T-helper 1 cell treated with Interleukin-12 subunit alpha and Interleukin-12 subunit beta and Interleukin-4 antibody, amounts not matched to agents 30 μg/mL and 1 μg/mL, for 36 hours (primary cell): ENCODE measurements around the gene NHEJ1.

Experiments
- H3K27ac Mint-ChIP-seq: one replicate; pipeline ENCODE4 v1.8.0; 2021; ENCODE audit warnings: mild to moderate bottlenecking, mixed read lengths
- H3K27me3 Mint-ChIP-seq: one replicate; pipeline ENCODE4 v1.8.0; 2021; ENCODE audit warnings: low read depth, mixed read lengths
- H3K36me3 Mint-ChIP-seq: one replicate; pipeline ENCODE4 v1.8.0; 2021; ENCODE audit warnings: low read depth, mixed read lengths
- H3K4me1 Mint-ChIP-seq: one replicate; pipeline ENCODE4 v1.8.0; 2021; ENCODE audit warnings: low read depth, mixed read lengths
- H3K4me3 Mint-ChIP-seq: one replicate; pipeline ENCODE4 v1.8.0; 2021; ENCODE audit warnings: mild to moderate bottlenecking, moderate library complexity, mixed read lengths
- H3K9me3 Mint-ChIP-seq: one replicate; pipeline ENCODE4 v1.8.0; 2021; ENCODE audit warnings: mixed read lengths

Gene NHEJ1

DNA sequence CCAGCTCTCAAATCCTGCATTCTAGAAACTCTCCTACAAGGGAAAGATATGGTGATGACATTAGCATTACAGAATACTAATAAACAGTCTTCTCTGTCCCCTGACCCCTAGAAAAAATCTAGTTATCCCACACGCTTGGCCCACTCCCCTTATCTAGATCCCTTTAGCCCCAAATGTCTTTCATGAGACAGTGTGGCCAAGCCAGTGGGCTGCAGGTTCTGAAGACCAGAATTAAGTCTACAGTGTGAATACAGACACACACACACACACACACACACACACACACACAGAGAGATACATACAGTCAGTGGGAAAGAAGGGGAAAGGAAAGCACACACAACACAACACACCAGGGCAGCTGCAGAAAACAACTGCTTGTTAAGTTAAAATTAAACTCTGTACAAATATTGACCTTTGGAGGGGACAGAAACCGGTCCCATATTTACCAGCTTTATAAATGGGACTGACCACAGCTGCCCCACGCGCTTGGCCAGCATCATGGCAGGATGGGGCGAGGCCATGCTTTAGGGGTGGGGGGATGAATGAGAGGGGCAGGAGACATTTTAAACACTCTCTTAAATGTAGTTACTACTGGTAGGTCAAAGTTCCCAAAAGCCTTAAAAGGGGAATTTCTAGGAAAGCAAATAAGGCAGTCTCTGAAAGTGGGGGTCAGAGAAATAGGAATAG is 49.1 kb downstream of the NHEJ1 start:
- H3K9me3 Mint-ChIP-seq: no peaks in the 10 kb centered on the region
- peaks cover 1% of the 10 kb centered on the region for H3K4me1 Mint-ChIP-seq
- H3K36me3 Mint-ChIP-seq: no peaks in the 10 kb centered on the region
- H3K27ac Mint-ChIP-seq: no peak overlapping the region
- H3K27me3 Mint-ChIP-seq: no peaks in the 10 kb centered on the region
- no peak overlapping the region for H3K4me3 Mint-ChIP-seq

DNA sequence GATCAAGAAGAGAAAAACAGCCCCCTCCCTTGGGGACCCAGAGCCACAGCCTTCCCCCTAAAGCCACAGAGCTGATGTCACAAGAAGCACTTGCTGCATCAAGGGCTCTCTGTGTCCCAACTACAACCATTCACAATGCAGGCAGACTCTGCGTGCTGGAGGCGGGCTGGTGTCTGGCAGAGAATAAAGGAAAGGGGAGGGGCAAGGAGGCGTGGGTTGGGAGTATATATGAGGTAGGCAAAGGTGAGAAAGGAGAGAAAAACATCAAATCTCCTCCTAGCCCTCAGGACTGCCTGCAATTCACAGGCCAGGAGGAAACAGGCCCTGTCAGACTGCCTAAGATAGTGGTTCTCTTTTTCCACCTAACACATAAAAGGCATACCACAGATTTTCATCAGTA is 51.1 kb downstream of the NHEJ1 start:
- no peak overlapping the region for H3K4me3 Mint-ChIP-seq

DNA sequence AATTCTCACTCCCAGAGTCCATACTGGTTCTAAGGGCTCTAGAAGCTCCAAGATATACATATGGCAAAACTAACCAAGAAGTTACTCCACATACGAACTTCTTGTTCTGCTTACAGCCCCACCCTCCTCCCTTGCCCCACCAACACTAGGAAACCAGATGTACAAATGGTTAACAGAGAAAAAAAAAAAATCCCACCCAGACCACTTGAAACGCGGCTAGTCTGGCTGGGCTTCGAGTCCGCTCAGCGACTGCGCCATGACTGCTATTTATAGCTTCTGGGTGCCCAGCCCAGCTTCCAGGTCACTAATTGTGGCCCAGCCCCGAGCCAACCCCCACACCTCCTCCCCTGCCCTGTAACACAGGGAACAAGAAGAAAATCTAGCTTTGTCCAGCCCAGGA is 52.9 kb downstream of the NHEJ1 start:
- Mint-ChIP-seq H3K4me3 (no peak overlapping the region), H3K36me3 (no peaks in the 10 kb centered on the region), H3K9me3 (no peaks in the 10 kb centered on the region), H3K4me1 (peaks cover 7% of the 10 kb centered on the region), H3K27me3 (no peaks in the 10 kb centered on the region), H3K27ac (no peak overlapping the region)

More for the DNA sequence above, 51.1 kb downstream of the NHEJ1 start:
- Mint-ChIP-seq H3K36me3 (no peaks in the 10 kb centered on the region), H3K9me3 (no peaks in the 10 kb centered on the region), H3K27me3 (no peaks in the 10 kb centered on the region), H3K4me1 (peaks cover 7% of the 10 kb centered on the region), H3K27ac (no peak overlapping the region)

DNA sequence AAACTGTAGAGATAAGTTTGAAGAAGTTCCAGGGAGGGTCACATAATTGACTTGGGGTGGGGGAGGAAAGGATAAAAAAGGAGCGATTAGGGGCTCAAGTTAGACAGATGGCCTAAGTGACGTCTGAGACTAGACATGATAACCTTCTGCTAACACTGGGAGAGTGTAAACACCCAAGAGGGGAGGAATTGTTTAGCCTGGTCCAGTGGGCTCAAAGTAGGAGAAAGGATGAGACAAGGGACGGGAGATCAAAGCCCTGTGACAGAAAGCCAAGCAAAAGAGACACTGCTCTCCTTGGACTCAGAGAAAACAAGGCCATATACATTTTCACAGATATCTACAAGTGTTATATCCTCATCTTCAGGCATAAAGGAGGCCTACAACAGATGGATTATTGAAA is 54.4 kb downstream of the NHEJ1 start:
- H3K4me1 Mint-ChIP-seq: peaks cover 7% of the 10 kb centered on the region
- no peaks in the 10 kb centered on the region for H3K36me3 Mint-ChIP-seq
- H3K27ac Mint-ChIP-seq: no peak overlapping the region
- no peaks in the 10 kb centered on the region for H3K9me3 Mint-ChIP-seq
- no peak overlapping the region for H3K4me3 Mint-ChIP-seq
- H3K27me3 Mint-ChIP-seq: no peaks in the 10 kb centered on the region

DNA sequence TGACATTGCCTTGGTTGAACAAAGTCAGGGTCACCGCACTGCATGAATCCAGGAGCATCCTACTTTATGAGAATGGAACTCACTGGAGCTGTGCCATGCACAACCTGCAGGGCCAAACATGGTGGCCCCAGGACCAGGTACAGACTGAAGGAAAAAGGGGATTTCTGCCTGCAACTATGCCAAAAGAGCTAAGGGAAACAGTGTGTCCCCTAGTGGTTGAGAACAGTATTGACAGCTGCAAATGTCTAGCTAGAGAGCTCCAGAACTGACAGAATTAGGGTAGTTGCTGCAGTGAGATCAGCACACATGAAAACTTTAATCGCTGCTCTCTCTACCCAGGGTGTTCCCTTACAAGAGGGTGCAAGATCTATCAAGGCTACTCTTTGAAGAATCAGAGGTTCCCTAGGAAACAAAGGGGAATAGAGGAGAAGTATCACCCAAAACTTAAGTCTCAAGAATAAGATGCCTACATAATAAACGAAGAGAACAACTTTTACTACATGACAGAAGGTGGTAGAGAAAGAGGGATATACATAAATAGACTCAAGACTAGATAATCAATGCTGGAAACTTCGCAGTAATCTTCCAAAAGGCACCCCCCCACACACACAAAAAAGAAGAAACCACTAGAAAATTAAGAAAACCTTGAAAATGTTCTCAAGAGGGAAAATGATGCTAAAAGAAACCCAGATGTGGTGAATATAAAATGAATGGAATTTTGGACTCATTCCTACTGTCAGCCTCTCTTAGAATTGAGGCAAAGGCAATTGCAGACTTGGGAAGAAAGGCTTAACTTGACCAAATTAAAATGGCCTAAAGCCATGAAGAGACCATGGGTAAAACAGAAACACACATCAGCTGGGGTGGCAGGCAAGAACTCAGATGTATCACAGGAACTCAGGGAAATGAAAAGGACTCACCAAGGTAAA is 56.2 kb downstream of the NHEJ1 start:
- H3K4me1 Mint-ChIP-seq: peaks cover 7% of the 10 kb centered on the region
- H3K9me3 Mint-ChIP-seq: no peaks in the 10 kb centered on the region
- no peaks in the 10 kb centered on the region for H3K27me3 Mint-ChIP-seq
- no peak overlapping the region for H3K4me3 Mint-ChIP-seq
- no peaks in the 10 kb centered on the region for H3K36me3 Mint-ChIP-seq
- no peak overlapping the region for H3K27ac Mint-ChIP-seq

DNA sequence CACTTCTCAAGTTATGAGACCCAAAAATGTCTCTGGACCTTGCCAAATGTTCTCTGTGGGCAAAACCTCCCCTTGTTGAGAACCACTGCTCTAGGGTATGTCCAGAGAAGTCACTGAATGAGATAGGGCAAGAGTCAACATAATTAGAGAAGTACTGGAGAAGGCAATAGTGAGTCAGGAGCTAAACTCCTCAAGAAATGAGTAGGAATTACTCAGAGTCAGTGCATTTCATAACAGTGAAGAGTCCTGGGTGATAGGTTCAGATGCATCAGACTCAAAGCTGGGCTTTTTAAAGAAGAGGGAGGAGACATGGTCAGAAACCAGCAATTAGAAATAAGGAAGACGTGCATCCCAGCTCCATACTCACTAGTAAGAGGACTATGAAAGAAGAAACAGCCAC is 61.3 kb downstream of the NHEJ1 start:
- no peak overlapping the region for H3K27ac Mint-ChIP-seq

DNA sequence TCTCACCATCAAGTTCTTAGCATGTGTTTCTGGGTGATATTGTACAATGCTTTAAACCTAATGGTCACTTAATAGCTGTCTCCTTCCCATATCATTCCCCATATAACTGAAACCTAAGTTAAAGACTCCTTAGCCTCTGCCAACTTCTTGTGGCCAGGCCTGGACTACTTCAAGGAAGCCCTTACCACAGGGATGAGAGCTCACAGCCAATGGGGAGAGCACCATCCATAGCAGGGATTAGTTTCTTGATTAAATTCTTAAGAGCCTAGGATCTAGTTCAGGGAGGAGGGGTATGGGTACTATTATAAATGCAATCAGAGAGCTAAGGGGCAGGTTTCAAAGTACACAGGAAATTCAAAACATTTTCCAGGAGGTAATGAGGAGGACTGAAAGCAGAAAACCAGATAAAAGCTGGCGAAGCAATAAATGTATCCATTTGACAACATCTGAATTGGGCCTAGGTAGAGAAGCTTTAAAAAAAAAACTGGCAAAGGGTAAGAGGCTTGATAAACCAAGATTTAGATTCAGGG is 65.1 kb downstream of the NHEJ1 start:
- Mint-ChIP-seq H3K27ac (no peak overlapping the region), H3K4me3 (no peak overlapping the region), H3K9me3 (no peaks in the 10 kb centered on the region), H3K4me1 (no peaks in the 10 kb centered on the region), H3K36me3 (no peaks in the 10 kb centered on the region), H3K27me3 (no peaks in the 10 kb centered on the region)

More for the DNA sequence above, 61.3 kb downstream of the NHEJ1 start:
- H3K4me1 Mint-ChIP-seq: no peaks in the 10 kb centered on the region
- no peaks in the 10 kb centered on the region for H3K27me3 Mint-ChIP-seq
- H3K9me3 Mint-ChIP-seq: no peaks in the 10 kb centered on the region
- no peak overlapping the region for H3K4me3 Mint-ChIP-seq
- H3K36me3 Mint-ChIP-seq: no peaks in the 10 kb centered on the region

DNA sequence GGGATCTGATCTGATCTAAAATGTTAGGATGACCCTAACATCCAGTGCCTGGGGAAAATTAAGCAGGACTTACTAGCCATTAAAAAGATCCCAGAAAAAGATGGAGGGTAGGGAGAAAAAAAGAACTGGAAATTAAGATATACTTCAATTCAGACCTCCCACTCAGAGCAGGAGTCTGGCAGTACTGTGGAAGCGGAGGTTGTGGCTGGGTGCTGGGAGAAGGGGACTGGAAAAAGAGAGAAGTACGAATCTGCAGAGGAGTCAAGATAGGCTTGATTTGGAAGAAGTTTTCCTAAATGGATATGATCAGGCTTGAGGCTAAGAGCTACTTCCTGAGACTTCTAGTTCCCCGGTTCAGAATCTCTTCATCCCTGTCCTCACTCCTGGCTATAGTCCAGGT is 66.4 kb downstream of the NHEJ1 start:
- Mint-ChIP-seq H3K4me3 (no peak overlapping the region), H3K27me3 (no peaks in the 10 kb centered on the region), H3K36me3 (peaks cover 1% of the 10 kb centered on the region), H3K4me1 (no peaks in the 10 kb centered on the region), H3K9me3 (no peaks in the 10 kb centered on the region), H3K27ac (no peak overlapping the region)

DNA sequence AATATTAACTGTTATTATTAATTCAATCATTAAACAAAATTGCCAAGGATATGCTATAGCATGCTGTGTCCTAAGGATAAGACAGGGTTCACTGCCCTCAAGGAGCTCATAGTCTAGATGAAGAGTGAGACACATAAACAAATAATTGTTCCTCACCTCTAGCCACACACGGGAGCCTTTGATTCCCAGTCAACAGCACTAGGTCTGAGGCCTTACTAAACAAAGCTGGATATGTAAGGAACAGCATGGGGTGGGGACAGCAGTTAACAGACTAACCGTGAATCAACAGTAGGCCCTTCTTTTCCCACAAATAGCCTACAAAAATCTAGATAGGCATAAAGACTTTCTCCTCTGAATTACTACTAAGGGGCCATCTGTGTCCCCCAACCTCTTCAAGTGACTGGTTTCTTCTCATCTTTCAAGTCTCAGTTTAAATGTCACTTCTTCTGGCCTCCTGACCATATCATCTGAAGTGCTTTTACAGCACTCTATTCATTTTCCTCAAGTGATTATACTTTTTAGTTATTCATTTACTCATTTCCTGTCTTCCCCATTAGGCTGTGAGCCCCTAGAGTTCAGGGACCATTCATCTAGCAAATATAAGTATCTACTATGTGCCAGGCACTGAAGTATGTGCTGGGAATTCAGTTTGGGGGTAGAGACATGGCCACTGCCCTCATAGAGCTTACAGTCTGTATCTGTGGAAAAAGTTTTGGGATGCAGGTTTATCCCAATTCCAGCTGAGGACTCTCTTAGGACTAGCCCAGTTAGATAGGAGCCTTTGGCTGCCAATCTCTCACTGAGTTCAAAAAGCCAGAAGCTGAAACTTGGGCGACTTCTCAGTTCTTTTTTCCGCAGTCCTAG is 69.9 kb downstream of the NHEJ1 start:
- Mint-ChIP-seq H3K4me1 (no peaks in the 10 kb centered on the region), H3K36me3 (peaks cover 1% of the 10 kb centered on the region), H3K27me3 (no peaks in the 10 kb centered on the region), H3K27ac (no peak overlapping the region), H3K4me3 (no peak overlapping the region), H3K9me3 (no peaks in the 10 kb centered on the region)

DNA sequence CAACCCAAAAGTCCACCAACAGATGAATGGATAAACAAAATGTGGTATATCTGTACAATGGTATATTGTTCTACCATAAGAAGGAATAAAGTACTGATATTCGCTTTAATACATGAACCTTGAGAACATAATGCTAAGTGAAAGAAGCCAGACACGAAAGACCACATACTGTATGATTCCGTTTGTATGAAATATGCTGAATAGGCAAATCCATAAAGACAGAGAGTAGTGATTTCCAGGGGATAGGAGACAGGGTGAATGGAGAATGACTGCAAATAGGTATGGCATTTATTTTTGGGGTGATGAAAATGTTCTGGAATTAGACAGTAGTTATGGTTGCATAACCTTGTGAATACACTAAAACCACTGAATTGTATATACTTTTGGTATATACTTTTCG is 71.3 kb downstream of the NHEJ1 start:
- H3K9me3 Mint-ChIP-seq: no peaks in the 10 kb centered on the region
- no peak overlapping the region for H3K4me3 Mint-ChIP-seq
- H3K4me1 Mint-ChIP-seq: peaks cover 4% of the 10 kb centered on the region
- no peaks in the 10 kb centered on the region for H3K27me3 Mint-ChIP-seq
- peaks cover 1% of the 10 kb centered on the region for H3K36me3 Mint-ChIP-seq
- no peak overlapping the region for H3K27ac Mint-ChIP-seq

DNA sequence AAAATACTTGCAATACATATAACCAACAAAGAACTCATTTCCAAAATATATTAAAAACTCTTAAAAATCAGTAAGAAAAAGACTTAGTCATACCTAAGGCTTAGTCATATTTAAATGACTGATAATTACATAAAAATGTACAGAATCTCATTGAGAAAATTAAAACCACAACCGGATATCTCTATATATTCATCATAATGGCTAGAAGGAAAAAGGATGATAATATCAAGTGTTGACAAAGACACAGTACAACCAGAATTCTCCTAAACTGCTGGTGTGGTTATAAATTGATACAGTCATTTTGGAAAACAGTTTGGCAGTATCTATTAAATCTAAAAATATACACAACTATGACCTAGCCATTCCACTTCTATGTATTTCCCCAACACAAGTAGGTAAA is 72.8 kb downstream of the NHEJ1 start:
- Mint-ChIP-seq H3K4me3 (no peak overlapping the region), H3K9me3 (no peaks in the 10 kb centered on the region), H3K4me1 (peaks cover 4% of the 10 kb centered on the region), H3K27ac (no peak overlapping the region), H3K27me3 (no peaks in the 10 kb centered on the region), H3K36me3 (peaks cover 1% of the 10 kb centered on the region)

DNA sequence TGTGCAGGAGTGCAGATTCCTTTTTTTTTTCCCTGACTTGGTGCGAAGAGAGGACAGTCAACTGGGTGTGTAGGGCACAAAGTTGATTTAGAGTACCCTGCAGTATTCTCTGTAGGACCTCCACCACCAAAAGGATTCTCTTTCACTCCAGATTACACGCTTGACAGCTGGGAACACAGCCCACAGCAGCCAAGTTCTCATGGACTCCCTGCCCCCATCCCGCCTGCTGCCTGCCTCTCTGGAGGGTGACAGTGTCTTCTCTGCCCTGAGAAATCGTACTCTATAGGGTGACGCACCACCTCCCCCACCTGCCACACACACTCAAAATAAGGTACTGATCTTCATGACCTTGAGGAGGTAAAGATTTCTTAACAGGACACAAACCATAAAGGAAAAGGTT is 73.3 kb downstream of the NHEJ1 start:
- Mint-ChIP-seq H3K9me3 (no peaks in the 10 kb centered on the region), H3K4me1 (peaks cover 4% of the 10 kb centered on the region), H3K27me3 (no peaks in the 10 kb centered on the region), H3K36me3 (peaks cover 1% of the 10 kb centered on the region), H3K27ac (no peak overlapping the region), H3K4me3 (no peak overlapping the region)

DNA sequence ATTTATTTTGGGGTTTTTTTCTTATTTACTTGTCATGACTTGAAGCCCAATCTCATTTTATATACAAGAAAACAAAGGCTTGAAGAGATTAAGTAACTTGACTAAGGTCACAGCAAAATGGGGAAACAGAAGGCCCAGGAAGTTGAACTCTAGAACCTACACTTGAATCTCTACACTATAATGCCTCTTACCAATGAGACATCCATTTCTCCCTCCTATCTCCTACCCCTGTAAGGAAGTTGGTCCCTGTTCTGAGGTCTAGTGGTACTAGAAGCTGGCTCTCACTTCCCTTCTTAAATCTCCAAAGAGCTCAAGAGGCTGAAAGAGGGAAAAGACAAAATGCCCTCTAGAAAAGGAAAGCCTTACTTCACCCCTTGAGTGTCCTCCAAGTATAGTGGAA is 74.4 kb downstream of the NHEJ1 start:
- no peak overlapping the region for H3K4me3 Mint-ChIP-seq
- H3K9me3 Mint-ChIP-seq: no peaks in the 10 kb centered on the region
- H3K36me3 Mint-ChIP-seq: peaks cover 1% of the 10 kb centered on the region
- H3K27me3 Mint-ChIP-seq: no peaks in the 10 kb centered on the region
- no peak overlapping the region for H3K27ac Mint-ChIP-seq
- H3K4me1 Mint-ChIP-seq: peaks cover 4% of the 10 kb centered on the region

DNA sequence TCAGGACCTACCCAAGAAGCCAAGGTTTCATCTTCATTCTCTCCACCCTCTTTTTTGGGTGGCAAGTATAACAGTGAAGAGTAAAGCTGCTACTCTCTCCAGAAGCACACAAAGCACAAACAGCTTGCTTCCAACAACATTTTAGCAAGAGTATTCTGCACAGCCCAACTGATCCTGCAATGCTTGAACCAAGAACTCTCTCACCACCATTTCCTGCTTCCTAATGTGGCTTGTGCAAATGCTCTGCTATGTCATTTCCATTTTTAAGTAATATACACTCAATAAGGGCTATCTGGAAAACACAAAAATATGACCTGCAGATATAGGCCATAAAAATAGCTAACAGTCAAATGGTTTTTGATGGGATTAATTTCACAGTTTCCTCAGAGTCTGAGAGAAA is 75.8 kb downstream of the NHEJ1 start:
- Mint-ChIP-seq H3K4me1 (peaks cover 4% of the 10 kb centered on the region), H3K9me3 (no peaks in the 10 kb centered on the region)

More for the DNA sequence above, 75.8 kb downstream of the NHEJ1 start:
- H3K4me3 Mint-ChIP-seq: no peak overlapping the region
- no peak overlapping the region for H3K27ac Mint-ChIP-seq
- H3K36me3 Mint-ChIP-seq: peaks cover 1% of the 10 kb centered on the region
- H3K27me3 Mint-ChIP-seq: no peaks in the 10 kb centered on the region
